ENCODE results near the gene MPV17L. TPM values are rescaled to one million over a fixed set of nuclear protein-coding genes. Genes with fewer than 3 reads are reported as not detected.

Gene MPV17L
- total and polyA plus RNA-seq, 2 experiments from 2014 or later = 0.54 to 1.4 TPM

DNA sequence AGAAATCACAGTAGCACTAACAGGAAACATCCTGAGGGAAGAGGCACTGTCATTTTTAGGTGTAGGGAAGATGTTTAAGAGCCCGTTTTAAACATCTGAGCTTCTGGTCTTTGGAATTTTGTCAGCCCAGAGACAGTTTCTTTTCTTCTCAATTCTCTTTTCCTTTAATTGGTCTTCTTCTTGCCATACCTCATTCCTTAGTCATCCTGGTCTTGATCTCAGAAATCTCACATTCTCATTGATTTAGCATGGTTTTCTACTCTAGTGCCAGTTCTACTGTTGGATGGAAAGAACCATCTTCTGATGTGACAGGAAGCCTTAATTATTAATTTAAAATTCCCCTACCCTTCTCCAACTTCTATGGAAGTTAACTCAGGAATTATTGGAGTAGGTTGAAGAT is 64.2 kb downstream of the MPV17L start:
- Histone ChIP-seq H3K79me2 (ENCODE audit: insufficient read depth) (peaks cover 100% of the 10 kb centered on the region), H3K4me3 (no peak overlapping the region), H3K9me2 (ENCODE audit: insufficient read depth) (no peaks in the 10 kb centered on the region), H3K9me3 (ENCODE audit: low read depth) (no peaks in the 10 kb centered on the region), H3K27me3 (replicated peaks; ENCODE audit: insufficient read depth) (no peaks in the 10 kb centered on the region), H3K4me2 (ENCODE audit: unreplicated experiment) (no peak overlapping the region), H3K9ac (no peak overlapping the region), H3K27ac (no peak overlapping the region), H3K4me1 (ENCODE audit: insufficient read depth) (peaks cover 7% of the 10 kb centered on the region), H2AFZ (no peak overlapping the region), H3K36me3 (ENCODE audit: low read depth) (no peaks in the 10 kb centered on the region), H3F3A (ENCODE audit: insufficient read depth) (peaks cover 14% of the 10 kb centered on the region; the same call in 1 of the 2 replicates), H4K20me1 (ENCODE audit: insufficient read depth) (peaks cover 4% of the 10 kb centered on the region; the same call in 1 of the 2 replicates)
- in situ Hi-C loops (cut with MboI) = no loop called here
- peak; percentile 29 for DNase-seq
- TF ChIP-seq EZH2 (IDR thresholded peaks at IDR 0.05; ENCODE audit: insufficient read depth, poor library complexity, severe bottlenecking) = no peak
- TF ChIP-seq EZH2phosphoT487 (IDR thresholded peaks at IDR 0.05; ENCODE audit: insufficient read depth, low read depth) = no peak
- WGBS, 2 experiments (ENCODE audit: low coverage in 1 of 2, low lambda C conversion rate in 2 of 2, missing lambda C conversion rate in 2 of 2) = 56% methylated on average over 1 of the region's 1 CpG

DNA sequence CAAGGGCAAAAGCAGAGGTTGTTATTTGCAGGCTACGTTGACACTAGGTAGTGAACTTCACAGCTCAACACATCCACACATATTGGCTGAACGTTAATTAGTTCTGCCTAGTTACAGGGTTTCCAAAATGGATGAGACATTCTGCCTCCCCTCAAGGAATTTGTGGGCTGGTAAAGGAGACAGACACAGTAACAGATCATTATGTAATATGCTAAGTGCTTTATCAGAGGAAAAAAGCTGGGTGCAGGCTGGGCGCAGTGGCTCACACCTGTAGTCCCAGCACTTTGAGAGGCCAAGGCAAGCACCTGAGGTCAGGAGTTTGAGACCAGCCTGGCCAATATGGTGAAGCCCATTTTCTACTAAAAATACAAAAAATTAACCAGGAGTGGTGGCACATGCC is 65.0 kb downstream of the MPV17L start:
- Histone ChIP-seq H3K27me3 (replicated peaks; ENCODE audit: insufficient read depth) (no peaks in the 10 kb centered on the region), H2AFZ (no peak overlapping the region), H3K9me2 (ENCODE audit: insufficient read depth) (no peaks in the 10 kb centered on the region), H3K9ac (no peak overlapping the region), H4K20me1 (ENCODE audit: insufficient read depth) (peaks cover 4% of the 10 kb centered on the region; the same call in 1 of the 2 replicates), H3K36me3 (ENCODE audit: low read depth) (no peaks in the 10 kb centered on the region), H3K9me3 (ENCODE audit: low read depth) (no peaks in the 10 kb centered on the region), H3K4me2 (ENCODE audit: unreplicated experiment) (no peak overlapping the region), H3F3A (ENCODE audit: insufficient read depth) (peaks cover 14% of the 10 kb centered on the region; the same call in 1 of the 2 replicates), H3K4me1 (ENCODE audit: insufficient read depth) (peaks cover 7% of the 10 kb centered on the region), H3K79me2 (ENCODE audit: insufficient read depth) (peaks cover 100% of the 10 kb centered on the region), H3K27ac (no peak overlapping the region), H3K4me3 (no peak overlapping the region)
- DNase-seq = no peak
- 96 to 99% methylated on average over 3 of the region's 3 CpGs for WGBS, 2 experiments (ENCODE audit: low coverage in 1 of 2, low lambda C conversion rate in 2 of 2, missing lambda C conversion rate in 2 of 2)
- TF ChIP-seq EZH2phosphoT487 (IDR thresholded peaks at IDR 0.05; ENCODE audit: insufficient read depth, low read depth) (no peak), EZH2 (IDR thresholded peaks at IDR 0.05; ENCODE audit: insufficient read depth, poor library complexity, severe bottlenecking) (no peak)
- in situ Hi-C loops (cut with MboI) = no loop called here

DNA sequence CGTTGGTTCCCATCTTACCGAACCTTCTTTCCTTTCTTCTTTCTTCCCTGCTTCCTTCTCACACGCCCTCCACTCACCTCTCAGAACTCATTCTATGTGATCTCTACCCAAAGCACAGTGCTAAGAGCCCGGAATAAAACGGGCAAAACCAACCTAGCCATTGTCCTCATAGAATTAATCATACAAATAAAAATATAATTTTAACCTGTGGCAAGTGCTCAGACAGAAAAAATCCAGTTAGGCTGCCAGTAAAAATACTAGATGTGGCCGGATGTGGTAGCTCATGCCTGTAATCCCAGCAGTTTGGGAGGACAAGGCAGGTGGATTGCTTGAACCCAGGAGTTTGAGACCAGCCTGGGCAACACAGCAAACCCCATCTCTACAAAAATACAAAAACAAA is 65.8 kb downstream of the MPV17L start:
- Histone ChIP-seq H3K79me2 (ENCODE audit: insufficient read depth) (peaks cover 100% of the 10 kb centered on the region), H3K27ac (no peak overlapping the region), H3F3A (ENCODE audit: insufficient read depth) (peaks cover 15% of the 10 kb centered on the region; the same call in 1 of the 2 replicates), H2AFZ (no peak overlapping the region), H3K36me3 (ENCODE audit: low read depth) (no peaks in the 10 kb centered on the region), H4K20me1 (ENCODE audit: insufficient read depth) (peaks cover 4% of the 10 kb centered on the region; the same call in 1 of the 2 replicates), H3K4me2 (ENCODE audit: unreplicated experiment) (no peak overlapping the region), H3K9me2 (ENCODE audit: insufficient read depth) (no peaks in the 10 kb centered on the region), H3K9ac (no peak overlapping the region), H3K4me1 (ENCODE audit: insufficient read depth) (peaks cover 7% of the 10 kb centered on the region), H3K27me3 (replicated peaks; ENCODE audit: insufficient read depth) (no peaks in the 10 kb centered on the region), H3K4me3 (no peak overlapping the region), H3K9me3 (ENCODE audit: low read depth) (no peaks in the 10 kb centered on the region)
- TF ChIP-seq EZH2phosphoT487 (IDR thresholded peaks at IDR 0.05; ENCODE audit: insufficient read depth, low read depth) (no peak), EZH2 (IDR thresholded peaks at IDR 0.05; ENCODE audit: insufficient read depth, poor library complexity, severe bottlenecking) (no peak)
- in situ Hi-C loops (cut with MboI) = no loop called here
- DNase-seq = no peak
- WGBS, 2 experiments (ENCODE audit: low coverage in 1 of 2, low lambda C conversion rate in 2 of 2, missing lambda C conversion rate in 2 of 2) = 94 to 95% methylated on average over 6 of the region's 6 CpGs

Other genes with a start within 250 kb of the MPV17L start
- gene NPIPA5, start 17.5 kb upstream of the MPV17L start, total RNA-seq (2014; rRNA removed; shearing (Covaris generic)) = 1.4 TPM in 1 of 2 replicates, not detected in the other
- gene NPIPA5, start 17.5 kb upstream of the MPV17L start, polyA plus RNA-seq (2016; fragmentation: Nextera tagmentation; extraction: Ambion mirVana) = 0.28 TPM in 1 of 2 replicates, not detected in the other
- gene BMERB1, start 38.8 kb downstream of the MPV17L start, total RNA-seq (2014; rRNA removed; shearing (Covaris generic)) = 62.3 and 94.1 TPM in 2 replicates
- 55.2 and 56.3 TPM in 2 replicates for gene BMERB1, start 38.8 kb downstream of the MPV17L start, polyA plus RNA-seq (2016; fragmentation: Nextera tagmentation; extraction: Ambion mirVana)
- gene MARF1, start 247.4 kb downstream of the MPV17L start, total RNA-seq (2014; rRNA removed; shearing (Covaris generic)) = 12.8 and 20.1 TPM in 2 replicates
- gene MARF1, start 247.4 kb downstream of the MPV17L start, polyA plus RNA-seq (2016; fragmentation: Nextera tagmentation; extraction: Ambion mirVana) = 9.2 and 9.7 TPM in 2 replicates

Data from GM23248 (cell line).